Inflammatory macrophage (primary cell): ENCODE results near the gene GALNT12.

Experiments
- DNase-seq, 2 donors: peaks; one replicate each; pipeline ENCODE4 v3.0.0-alpha.2; 2020 to 2022

GALNT12 gene

GRCh38 chr9:98861781-98862504 lies 54.5 kb downstream of the GALNT12 start:
- peak; percentile 59 to 82 for DNase-seq

- DNase-seq = no peak
Measured at GRCh38 chr9:98862936-98863335, 55.5 kb downstream of the GALNT12 start.

GRCh38 chr9:98864281-98865174 lies 57.1 kb downstream of the GALNT12 start:
- no peak for DNase-seq

- no peak for DNase-seq
Measured at GRCh38 chr9:98865284-98865875, 57.9 kb downstream of the GALNT12 start.

GRCh38 chr9:98866435-98867102 lies 59.1 kb downstream of the GALNT12 start:
- DNase-seq = no peak

- DNase-seq = peak; percentile 46 to 60
Measured at GRCh38 chr9:98867103-98867428, 59.6 kb downstream of the GALNT12 start.

GRCh38 chr9:98867429-98868168 lies 60.1 kb downstream of the GALNT12 start:
- peak; percentile 61 to 66 for DNase-seq

- no peak for DNase-seq
Measured at GRCh38 chr9:98869078-98869745, 61.7 kb downstream of the GALNT12 start.

GRCh38 chr9:98869866-98870265 lies 62.4 kb downstream of the GALNT12 start:
- DNase-seq = no peak

GRCh38 chr9:98870782-98871557 lies 63.5 kb downstream of the GALNT12 start:
- peak; percentile 32 to 46 for DNase-seq

- DNase-seq = no peak
Measured at GRCh38 chr9:98871558-98872065, 64.1 kb downstream of the GALNT12 start.

- no peak for DNase-seq
Measured at GRCh38 chr9:98873526-98873925, 66.1 kb downstream of the GALNT12 start.

- peak in 1 of 2 donors; percentile 30 for DNase-seq
Measured at GRCh38 chr9:98873951-98874371, 66.5 kb downstream of the GALNT12 start.

- no peak for DNase-seq
Measured at GRCh38 chr9:98874721-98875255, 67.3 kb downstream of the GALNT12 start.

GRCh38 chr9:98875536-98875935 lies 68.1 kb downstream of the GALNT12 start:
- DNase-seq = no peak

GRCh38 chr9:98877311-98877710 lies 69.8 kb downstream of the GALNT12 start:
- no peak for DNase-seq

GRCh38 chr9:98879094-98879962 lies 71.9 kb downstream of the GALNT12 start:
- DNase-seq = no peak

- DNase-seq = no peak
Measured at GRCh38 chr9:98879963-98880310, 72.5 kb downstream of the GALNT12 start.

GRCh38 chr9:98880311-98881015 lies 73.0 kb downstream of the GALNT12 start:
- DNase-seq = no peak
